HG03439 (cell line): ENCODE results near the gene REEP6.
"Not testable (repeated sequence)": the region's sequence is repeated elsewhere in the genome, so short reads cannot be mapped to it uniquely, and the experiment has no call there.

ENCODE experiments used
- ATAC-seq: cut with Tn5 transposase; IDR thresholded peaks from one replicate; pipeline ENCODE4 v1.9.1; 2021; ENCODE audit warnings: mild to moderate bottlenecking, moderate library complexity; ENCODE audit not compliant: unreplicated experiment

Gene REEP6

GRCh38 chr19:1522061-1522460, 31.1 kb downstream of the REEP6 start:
- no peak for ATAC-seq

GRCh38 chr19:1522838-1523237, 31.9 kb downstream of the REEP6 start:
- no peak for ATAC-seq

GRCh38 chr19:1523412-1524286, 32.7 kb downstream of the REEP6 start, which contains the start of gene PLK5:
Gene PLK5 (plus strand): TSS chr19:1524077. CDS start chr19:1526997, 2,920 bp downstream.
- no peak for ATAC-seq

DNA sequence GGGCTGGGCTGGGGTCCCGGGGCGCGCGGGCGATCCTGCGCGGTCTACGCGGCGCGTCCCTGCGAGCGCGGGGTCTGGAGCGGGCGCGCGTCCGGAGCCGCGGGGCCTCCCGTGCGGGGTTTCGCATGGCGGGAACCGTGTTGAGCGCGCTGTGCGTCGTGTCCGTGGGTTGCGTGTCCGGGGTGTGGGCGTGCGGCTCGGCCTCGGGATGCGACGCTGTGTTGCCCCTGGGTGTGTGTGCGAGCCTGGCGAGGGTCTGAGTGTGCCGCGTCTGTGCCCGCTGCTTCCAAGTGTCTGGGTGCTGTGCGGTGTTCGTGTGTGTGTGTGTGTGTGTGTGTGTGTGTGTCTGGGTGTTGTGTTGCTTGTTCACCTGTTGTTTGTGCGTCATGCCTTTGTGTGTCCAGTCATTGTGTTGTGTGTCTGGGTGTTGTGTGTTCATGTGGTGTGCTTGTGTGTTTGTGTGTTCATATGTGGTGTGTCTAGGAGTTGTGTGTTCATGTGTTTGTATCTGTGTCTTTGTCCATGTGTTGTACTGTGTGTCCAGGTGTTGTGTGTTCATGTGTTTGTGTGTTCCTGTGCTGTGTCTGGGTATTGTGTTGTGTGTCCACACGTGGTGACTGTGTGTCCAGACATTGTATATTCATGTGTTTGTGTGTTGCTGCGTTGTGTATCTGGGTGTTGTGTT, 33.4 kb downstream of the REEP6 start:
- no peak for ATAC-seq

GRCh38 chr19:1524972-1525325, 34.0 kb downstream of the REEP6 start:
- ATAC-seq: no peak

DNA sequence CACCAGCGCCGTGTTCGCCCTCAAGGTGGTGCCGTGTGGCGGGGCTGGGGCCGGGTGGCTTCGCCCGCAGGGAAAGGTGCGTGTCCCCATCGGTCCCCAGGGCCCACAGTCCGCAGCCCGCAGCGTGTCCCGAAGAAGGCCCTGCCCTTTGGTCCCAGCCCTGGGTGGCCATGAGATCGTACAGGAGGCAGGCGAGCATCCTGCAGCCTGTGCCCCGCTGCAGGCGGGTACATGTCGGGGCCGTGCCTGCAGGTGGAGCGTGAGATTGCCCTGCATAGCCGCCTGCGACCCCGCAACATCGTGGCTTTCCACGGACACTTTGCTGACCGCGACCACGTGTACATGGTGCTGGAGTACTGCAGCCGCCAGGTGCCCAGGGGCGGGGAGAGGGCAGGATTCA, 34.4 kb downstream of the REEP6 start:
- no peak for ATAC-seq

GRCh38 chr19:1526066-1526778, 35.2 kb downstream of the REEP6 start:
- no peak for ATAC-seq

DNA sequence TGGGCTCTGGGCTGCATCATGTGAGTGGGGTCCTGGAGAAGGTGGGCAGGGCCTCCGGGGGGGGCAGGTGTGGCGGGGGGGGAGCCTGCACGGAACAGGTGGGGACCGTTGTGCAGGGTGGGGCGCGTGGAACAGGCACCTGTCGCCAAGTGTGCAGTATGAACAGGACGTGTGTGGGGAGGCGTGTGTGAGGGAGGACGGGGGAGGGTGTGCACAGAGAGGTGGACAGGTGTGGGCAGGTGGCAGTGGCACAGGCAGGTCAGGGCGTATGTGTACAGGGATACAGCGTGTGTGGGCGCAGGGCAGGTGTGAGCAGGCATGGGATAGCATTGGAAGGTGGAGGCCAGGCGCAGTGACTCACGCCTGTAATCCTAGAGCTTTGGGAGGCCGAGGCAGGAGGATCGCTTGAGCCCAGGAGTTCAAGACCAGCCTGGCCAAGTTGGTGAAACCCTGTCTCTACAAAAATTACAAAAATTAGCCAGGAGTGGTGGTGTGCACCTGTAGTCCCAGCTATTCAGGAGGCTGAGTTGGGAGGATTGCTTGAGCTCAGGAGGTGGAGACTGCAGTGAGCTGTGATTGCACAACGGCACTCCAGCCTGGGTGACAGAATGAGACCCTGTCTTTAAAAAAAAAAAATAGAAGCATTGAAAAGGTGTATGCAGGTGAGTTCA, 36.1 kb downstream of the REEP6 start:
- no peak for ATAC-seq

DNA sequence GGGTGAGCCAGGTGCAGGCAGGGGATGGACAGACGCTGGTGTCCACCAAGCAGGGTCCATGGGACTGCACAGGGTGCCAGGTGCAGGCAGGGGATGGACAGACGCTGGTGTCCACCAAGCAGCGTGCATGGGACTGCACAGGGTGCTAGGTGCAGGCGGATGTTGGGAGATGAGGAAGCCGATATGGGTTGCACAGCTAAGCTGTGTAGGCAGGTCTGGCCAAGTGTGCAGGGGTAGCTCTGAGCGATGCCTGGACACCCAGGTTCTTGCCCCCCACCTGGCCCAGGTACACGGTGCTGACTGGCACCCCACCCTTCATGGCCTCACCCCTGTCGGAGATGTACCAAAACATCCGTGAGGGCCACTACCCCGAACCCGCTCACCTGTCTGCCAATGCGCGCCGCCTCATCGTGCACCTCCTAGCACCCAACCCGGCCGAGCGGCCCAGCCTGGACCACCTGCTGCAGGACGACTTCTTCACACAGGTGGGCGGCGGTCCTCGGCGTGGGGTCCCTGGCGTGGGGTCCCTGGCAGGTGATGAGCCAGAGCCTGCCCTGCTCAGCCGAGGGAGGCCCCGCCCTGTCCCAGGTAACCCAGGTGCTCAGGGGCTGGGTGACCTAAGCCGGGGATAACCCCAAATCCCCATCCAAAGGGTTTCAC, 36.8 kb downstream of the REEP6 start:
- no peak for ATAC-seq

DNA sequence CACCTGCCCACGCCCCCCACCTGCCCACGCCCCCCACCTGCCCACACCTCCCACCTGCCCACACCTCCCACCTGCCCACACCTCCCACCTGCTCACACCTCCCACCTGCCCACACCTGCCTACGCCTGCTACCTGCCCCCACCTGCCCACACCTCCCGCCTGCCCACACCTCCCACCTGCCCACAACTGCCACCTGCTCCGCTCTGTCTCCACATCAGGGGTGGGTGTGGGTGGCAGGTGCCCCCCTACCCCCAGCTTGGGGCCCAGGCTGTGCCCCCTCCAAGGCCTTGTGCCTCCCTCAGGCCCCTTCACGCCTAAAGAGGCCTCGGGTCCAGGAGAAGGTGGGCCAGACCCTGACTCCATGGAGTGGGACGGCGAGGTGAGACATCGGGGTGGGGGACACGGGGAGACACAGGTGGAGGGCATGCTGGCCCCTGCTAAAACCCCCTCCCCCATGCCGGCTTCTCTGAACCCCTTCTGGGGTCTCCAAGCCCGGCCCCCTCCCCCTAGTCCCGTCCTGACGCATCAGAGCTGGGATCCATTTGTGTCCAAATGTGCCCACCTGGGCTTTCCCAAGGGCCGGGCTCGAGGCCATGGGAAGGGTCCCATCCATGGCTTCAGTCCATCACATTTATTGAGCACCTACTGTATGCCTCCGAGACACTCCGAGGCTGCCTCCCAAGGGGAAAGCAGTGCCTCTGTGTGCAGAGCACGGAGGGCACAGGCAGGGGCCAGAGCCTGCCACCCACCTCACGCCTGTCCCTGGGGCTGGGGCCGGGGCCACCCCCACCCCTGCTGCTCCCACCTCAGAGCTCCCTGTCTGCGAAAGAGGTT, 37.8 kb downstream of the REEP6 start:
- ATAC-seq: no peak

DNA sequence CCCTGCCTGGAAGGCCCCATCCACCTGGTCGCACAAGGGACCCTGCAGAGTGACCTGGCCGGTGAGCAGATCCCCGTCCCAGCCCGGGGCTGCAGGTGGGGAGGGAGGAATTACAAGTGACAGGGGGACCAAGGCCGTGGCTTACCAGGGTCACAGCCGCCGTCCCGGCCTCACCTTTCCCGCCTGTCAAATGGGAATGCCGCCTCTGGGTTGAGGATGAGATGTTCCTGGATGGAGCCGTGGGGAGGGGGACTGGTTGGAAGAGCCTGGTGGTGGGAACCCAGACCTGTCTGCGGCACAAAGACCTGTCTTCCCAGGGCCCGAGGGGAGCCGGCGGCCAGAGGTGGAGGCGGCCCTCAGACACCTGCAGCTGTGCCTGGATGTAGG, 38.4 kb downstream of the REEP6 start:
- ATAC-seq: no peak

DNA sequence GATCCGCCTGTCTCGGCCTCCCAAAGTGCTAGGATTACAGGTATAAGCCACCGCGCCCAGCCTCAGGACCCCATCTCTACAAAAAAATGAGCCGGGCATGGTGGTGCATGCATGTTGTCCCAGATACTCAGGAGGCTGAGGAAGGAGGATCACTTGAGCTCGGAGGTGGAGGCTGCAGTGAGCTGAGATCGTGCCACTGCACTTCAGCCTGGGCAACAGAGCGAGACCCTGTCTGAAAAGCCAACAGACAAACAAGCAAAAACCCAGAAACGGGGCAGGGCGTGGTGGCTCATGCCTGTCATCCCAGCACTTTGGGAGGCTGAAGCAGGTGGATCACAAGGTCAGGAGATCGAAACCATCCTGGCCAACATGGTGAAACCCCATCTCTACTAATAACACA, 39.9 kb downstream of the REEP6 start:
- not testable (repeated sequence) for ATAC-seq

GRCh38 chr19:1531587-1531986, 40.6 kb downstream of the REEP6 start:
- ATAC-seq: no peak

- ATAC-seq: no peak
Measured at GRCh38 chr19:1532003-1532402, 41.0 kb downstream of the REEP6 start.

DNA sequence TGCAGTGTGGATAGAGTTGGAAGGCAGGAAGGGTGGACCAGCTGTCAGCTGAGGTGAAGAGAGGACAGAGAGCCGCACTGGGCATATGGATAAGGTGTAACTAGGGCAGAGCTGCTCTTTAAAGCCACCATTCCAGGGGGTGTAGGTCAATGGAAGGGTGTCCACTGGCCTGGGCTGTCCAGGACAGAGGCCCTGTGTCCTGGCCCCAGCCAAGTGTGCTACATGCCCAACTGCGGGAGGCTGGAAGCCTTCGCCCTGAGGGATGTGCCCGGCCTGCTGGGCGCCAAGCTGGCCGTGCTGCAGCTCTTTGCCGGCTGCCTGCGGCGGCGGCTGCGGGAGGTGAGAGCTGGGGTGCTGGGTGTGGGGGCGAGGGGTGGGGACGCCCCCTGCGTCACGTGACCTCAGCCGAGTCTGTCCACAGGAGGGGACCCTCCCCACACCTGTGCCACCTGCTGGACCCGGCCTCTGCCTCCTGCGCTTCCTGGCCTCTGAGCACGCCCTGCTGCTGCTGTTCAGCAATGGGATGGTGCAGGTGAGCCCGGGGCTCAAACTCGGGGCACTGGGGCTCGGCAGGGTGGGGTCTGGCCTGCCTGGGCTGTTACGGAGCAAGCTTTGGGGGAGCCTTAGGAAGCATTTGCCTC, 42.6 kb downstream of the REEP6 start:
- ATAC-seq: no peak

DNA sequence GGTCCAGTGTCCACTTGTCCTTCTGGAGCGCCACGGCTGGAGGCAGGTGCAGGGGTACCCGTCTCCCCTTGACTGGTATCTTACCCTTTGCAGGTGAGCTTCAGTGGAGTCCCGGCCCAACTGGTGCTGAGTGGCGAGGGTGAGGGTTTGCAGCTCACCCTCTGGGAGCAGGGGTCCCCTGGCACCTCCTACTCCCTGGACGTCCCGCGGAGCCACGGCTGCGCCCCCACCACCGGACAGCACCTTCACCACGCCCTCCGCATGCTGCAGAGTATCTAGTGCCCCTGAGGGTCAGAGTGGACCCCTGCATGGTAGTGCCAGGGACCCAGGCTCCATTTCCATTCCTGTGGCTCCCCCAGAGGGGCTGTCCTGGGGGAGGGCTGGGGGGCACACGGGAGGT, 44.0 kb downstream of the REEP6 start:
- ATAC-seq: no peak

DNA sequence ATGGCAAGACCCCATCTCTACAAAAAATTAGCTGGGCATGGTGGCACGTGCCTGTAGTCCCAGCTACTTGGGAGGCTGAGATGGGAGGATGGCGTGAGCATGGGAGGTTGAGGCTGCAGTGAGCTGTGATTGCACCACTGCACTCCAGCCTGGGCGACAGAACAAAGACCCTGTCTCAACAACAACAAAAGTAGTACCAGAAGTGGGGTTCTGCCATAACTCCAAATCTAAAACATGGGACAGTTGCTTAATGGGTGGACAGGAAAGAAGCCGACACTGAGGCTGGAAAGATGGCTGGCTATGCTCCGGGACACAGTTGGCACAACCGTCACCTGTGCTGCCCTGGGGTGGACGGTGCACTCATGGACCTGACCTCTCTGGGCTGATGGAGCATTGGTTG, 44.7 kb downstream of the REEP6 start:
- not testable (repeated sequence) for ATAC-seq

DNA sequence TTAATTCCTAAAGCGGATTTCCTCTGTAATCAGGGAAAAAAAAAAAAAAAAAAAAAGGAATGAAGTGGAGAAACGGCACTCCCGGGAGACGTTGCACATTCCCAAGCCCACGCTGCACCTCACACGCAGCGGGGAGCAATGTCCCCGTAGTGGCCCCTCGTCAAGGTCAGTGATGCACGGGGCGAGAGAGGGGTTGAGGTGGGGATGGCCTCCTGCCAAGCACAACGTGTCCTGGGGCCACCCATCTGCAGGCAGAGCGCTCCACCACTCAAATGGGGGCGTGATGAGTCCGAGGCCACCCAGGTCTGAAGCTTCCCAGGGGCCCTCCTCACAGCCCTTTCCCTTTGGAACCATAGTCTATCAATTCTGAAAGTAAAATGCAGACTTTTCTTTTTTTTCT, 48.0 kb downstream of the REEP6 start:
- ATAC-seq: no peak

GRCh38 chr19:1539749-1540148, 48.8 kb downstream of the REEP6 start:
- ATAC-seq: not testable (repeated sequence)
